GM10248 (cell line): ENCODE measurements around the gene MYL5.

Source experiments
- CTCF ChIA-PET: fragments of 300-600 bp; sonication (Branson Sonifier 250); formaldehyde crosslinking; extraction: SDS; loops from one replicate; lab custom pipeline; 2021; ENCODE audit warnings: antibody characterized with exemption; lab: Yijun Ruan, JAX
- POLR2A ChIA-PET: fragments of 350-650 bp; sonication (Branson Sonifier 250); formaldehyde crosslinking; extraction: SDS; loops from one replicate; lab custom pipeline; 2020; ENCODE audit warnings: antibody characterized with exemption; lab: Yijun Ruan, JAX
- DNase-seq: peaks from one replicate; pipeline ENCODE4 v3.0.0; 2012; ENCODE audit errors: extremely low spot score
- TF ChIP-seq, protein P1 (sequence below): IDR thresholded peaks from 2 replicates; pipeline ENCODE4 v1.5.1; 2012; ENCODE audit warnings: mild to moderate bottlenecking, low read depth; ENCODE audit errors: extremely low read depth, missing control alignments, control extremely low read depth

The MYL5 gene

DNA sequence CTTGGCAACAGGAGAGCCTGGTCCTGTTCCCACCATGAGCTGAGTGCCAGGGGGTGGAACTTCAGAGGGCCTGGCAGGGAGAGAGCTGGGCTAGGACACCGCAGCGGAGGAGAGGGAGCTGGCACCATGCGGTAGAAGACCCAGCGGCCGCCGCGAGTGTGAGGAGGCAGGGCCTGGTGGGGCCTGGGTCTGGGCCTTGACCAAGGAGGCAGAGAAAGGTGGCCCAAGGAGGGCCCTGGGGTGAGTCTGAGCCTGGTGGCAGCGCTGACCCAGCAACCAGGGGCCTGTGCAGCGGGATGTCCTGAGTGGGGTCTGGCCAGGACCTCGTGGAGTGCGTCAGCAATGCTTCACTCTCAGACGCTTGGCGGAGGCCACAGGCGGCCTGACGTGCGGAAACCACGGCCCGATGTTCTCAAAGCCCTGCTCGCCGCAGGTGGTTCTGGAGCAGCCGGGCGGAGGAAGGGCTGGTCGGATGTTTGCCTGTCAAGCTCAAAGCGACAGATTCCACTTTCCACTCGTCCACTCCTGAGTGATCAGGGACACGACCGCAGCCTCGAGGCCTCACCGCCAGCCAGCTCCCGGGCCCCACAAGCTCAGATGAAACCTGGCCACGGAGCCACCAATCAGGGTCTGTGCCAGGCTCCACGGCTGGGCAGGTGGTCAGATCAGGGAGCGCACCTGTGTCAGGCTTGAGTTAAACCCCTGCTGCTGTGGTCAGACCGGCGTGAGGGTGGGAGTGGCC lies 21.1 kb upstream of the MYL5 start:
- TF ChIP-seq, protein P1, sequence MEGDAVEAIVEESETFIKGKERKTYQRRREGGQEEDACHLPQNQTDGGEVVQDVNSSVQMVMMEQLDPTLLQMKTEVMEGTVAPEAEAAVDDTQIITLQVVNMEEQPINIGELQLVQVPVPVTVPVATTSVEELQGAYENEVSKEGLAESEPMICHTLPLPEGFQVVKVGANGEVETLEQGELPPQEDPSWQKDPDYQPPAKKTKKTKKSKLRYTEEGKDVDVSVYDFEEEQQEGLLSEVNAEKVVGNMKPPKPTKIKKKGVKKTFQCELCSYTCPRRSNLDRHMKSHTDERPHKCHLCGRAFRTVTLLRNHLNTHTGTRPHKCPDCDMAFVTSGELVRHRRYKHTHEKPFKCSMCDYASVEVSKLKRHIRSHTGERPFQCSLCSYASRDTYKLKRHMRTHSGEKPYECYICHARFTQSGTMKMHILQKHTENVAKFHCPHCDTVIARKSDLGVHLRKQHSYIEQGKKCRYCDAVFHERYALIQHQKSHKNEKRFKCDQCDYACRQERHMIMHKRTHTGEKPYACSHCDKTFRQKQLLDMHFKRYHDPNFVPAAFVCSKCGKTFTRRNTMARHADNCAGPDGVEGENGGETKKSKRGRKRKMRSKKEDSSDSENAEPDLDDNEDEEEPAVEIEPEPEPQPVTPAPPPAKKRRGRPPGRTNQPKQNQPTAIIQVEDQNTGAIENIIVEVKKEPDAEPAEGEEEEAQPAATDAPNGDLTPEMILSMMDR = no peak
- DNase-seq = no peak
- ChIA-PET POLR2A (no interaction called here), CTCF (interaction anchor here (1.7 kb wide), 1 partner anchor 11 kb away, joined by 5 read pairs; no protein-coding TSS in a partner anchor)

DNA sequence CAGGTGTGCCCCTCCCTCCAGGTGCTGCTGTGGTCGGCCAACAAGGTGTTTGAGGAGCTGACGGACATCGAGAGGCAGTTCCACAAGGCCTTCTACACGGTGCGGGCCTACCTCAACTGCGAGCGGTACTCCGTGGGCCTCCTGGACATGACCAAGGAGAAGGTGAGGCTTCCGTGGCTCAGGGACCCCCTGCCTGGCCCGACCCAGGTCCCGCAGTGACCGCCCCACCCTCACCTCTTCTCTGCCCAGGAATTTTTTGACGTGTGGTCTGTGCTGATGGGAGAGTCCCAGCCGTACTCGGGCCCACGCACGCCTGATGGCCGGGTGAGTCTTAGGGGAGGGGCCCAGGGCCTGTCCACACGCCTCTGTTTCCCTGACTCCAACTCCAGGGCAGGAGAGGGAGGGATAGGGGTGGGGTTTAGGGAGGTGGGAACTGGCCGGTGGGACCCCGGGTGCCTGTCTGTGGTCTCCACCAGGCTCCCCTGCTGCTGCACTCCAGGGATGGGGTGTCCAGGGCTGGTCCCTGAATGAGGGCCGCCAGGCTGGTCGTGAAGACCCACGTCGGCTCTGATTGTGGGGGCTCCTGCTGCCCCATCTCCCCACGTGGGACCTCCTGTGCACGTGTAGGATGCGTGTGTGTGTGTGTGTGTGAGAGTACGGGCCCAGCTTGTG lies 20.4 kb upstream of the MYL5 start:
- TF ChIP-seq, protein P1 = no peak
- DNase-seq = no peak
- ChIA-PET CTCF (no interaction called here), POLR2A (no interaction called here)

DNA sequence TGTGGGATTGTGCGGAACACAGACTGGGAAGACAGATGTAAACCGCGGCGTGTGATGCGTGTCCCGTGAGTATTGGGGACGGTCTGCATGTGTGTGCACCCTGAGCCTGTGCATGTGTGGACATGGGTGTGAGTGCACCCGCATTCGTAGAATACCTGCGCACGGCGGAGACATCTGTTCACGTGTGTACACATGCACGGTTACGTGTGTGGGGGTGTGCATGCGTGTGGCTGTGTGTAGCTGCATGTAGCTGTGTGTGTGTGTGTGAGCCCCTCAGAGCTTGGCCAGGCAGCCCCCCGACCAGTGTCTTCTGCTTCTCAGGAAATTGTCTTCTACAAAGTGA lies 19.9 kb upstream of the MYL5 start:
- POLR2A ChIA-PET = no interaction called here

DNA sequence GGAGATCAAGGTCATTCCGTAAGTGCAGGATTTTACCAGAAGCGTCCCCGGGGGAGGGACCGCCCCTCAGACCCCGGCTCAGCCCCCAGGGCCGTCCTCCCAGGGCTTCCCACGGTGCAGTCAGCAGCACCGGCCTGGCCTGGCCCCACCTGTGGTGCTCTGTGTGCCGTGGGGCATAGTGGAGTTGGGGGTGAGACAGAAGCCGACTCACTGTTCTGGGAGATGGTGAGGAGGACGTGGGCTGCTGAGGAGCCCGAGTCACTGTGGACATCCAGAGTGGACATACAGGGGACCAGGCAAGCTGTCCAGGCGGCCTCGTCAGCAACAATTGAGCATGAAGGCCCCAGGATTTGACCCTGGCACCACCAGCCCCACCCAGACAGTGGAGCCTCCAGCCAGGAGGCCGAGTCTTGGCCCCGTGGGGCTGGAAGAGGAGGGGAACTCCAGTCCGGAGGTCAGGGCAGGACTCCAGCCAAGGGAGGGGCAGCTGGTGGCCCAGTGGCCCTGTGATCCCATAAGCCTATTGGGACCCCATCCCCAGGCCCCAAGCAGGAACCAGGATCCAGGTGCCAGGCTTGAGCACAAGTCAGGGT lies 19.4 kb upstream of the MYL5 start:
- ChIA-PET POLR2A (no interaction called here), CTCF (no interaction called here)
- DNase-seq = no peak
- TF ChIP-seq, protein P1 = no peak

More for the DNA sequence above, 19.9 kb upstream of the MYL5 start:
- TF ChIP-seq, protein P1 = no peak
- CTCF ChIA-PET = no interaction called here
- no peak for DNase-seq

DNA sequence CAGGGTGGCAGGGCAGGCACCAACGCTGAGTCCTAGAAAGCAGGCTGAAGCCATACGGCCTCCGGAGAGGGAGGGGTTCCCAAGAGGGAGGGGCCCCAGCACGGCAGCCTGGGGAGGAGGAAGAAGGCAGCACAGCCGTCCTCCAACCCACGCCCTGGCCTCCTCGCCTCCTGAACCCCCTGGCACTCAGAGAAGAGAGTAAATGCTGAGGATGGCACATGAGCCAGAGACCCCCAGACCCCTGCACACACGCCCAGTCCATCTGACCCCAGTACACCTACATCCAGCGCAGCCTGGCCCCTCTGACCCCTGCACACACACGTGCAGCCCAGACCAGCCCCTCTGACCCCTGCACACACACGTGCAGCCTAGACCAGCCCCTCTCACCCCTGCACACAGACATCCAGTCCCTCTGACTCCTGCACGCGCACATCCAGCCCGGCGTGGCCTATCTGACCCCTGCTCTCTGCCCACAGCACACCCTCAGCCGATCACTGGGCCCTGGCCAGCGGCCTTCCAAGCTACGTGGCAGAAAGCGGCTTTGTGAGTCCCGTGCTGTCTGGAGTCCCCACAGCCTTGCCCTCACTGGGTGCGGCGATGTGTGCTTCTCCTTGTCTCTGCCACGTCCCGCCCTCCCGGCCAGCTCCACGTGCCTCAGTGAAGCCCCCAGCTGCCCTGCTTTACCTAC lies 18.7 kb upstream of the MYL5 start:
- TF ChIP-seq, protein P1 = no peak
- ChIA-PET POLR2A (no interaction called here), CTCF (no interaction called here)
- DNase-seq = no peak
